Endothelial cell of umbilical vein (primary cell): ENCODE measurements around the gene UBE2E1. TPM values are rescaled to one million over a fixed set of nuclear protein-coding genes. Genes with fewer than 3 reads are reported as not detected.

ENCODE experiments used
- BruUV-seq: library from RNA; stranded (reverse); fragments of 400-500 nt; replicated peaks from 2 replicates; lab custom pipeline; 2021; lab: Mats Ljungman, UMichigan
- CTCF ChIA-PET: fragments of 300-600, 350-600 bp; sonication (Branson Sonifier 250); formaldehyde crosslinking; loops from one replicate; lab custom pipeline; 2021; ENCODE audit warnings: antibody characterized with exemption, inconsistent platforms; lab: Charles Lee
- POLR2A ChIA-PET: fragments of 300-600, 350-600 bp; sonication (Branson Sonifier 250); formaldehyde crosslinking; loops from one replicate; lab custom pipeline; 2021; ENCODE audit warnings: antibody characterized with exemption, inconsistent platforms; lab: Charles Lee
- DNase-seq: peaks from one replicate; pipeline ENCODE4 v3.0.0-alpha.2; 2011; ENCODE audit warnings: low read depth, low spot score
- FAIRE-seq: peaks from 2 replicates; lab custom pipeline; 2011; peaks lifted over from hg19 to GRCh38; lab: Jason Lieb, UNC
- H2AFZ ChIP-seq: 2 replicates; pipeline ENCODE4 v1.6.0; 2012; ENCODE audit warnings: low read depth, low read length, control low read depth, inconsistent platforms
- H3K27ac ChIP-seq: 2 replicates; pipeline ENCODE4 v1.5.1; 2011; ENCODE audit warnings: low read depth, mild to moderate bottlenecking, control low read depth, low read length, moderate library complexity; ENCODE audit not compliant: insufficient read depth
- H3K27me3 ChIP-seq, 2 experiments: 2 replicates each; pipeline versions ENCODE4 v1.6.0 to v1.6.1; 2011; ENCODE audit warnings: low read length in 2 of 2, mixed read lengths in 1 of 2; ENCODE audit not compliant: control insufficient read depth in 2 of 2, insufficient read depth in 2 of 2
- H3K36me3 ChIP-seq, 2 experiments: 2 replicates in 1 of 2; 3 replicates in 1 of 2; pipeline ENCODE4 v1.5.1; 2011; ENCODE audit warnings: low read length in 2 of 2, mild to moderate bottlenecking in 1 of 2, moderate library complexity in 1 of 2; ENCODE audit not compliant: control insufficient read depth in 2 of 2, insufficient read depth in 2 of 2; ENCODE audit errors: extremely low read depth in 1 of 2
- H3K4me1 ChIP-seq: 3 replicates; pipeline ENCODE4 v1.5.1; 2011; ENCODE audit warnings: mild to moderate bottlenecking, low read length; ENCODE audit not compliant: control insufficient read depth, insufficient read depth; ENCODE audit errors: extremely low read depth
- H3K4me2 ChIP-seq: 2 replicates; pipeline ENCODE4 v1.6.1; 2011; ENCODE audit warnings: low read length, control low read depth, mixed read lengths; ENCODE audit not compliant: insufficient read depth
- H3K4me3 ChIP-seq, 3 experiments: fragments of 200-600 bp in 1 of 3; sonication (generic), shearing (Covaris generic) in 1 of 3; replicated peaks in 1 of 3; 2 replicates each; pipeline ENCODE4 v1.5.1; 2011 to 2016; ENCODE audit warnings: control low read depth in 3 of 3, low read length in 3 of 3, mild to moderate bottlenecking in 2 of 3, inconsistent platforms in 1 of 3, low read depth in 1 of 3, moderate library complexity in 1 of 3; ENCODE audit not compliant: insufficient read depth in 1 of 3
- H3K79me2 ChIP-seq: 2 replicates; pipeline ENCODE4 v1.6.0; 2012; ENCODE audit warnings: low read length, inconsistent platforms; ENCODE audit not compliant: control insufficient read depth, insufficient read depth
- H3K9ac ChIP-seq: replicated peaks from 2 replicates; pipeline ENCODE3; 2011; ENCODE audit warnings: low read length, control low read depth; ENCODE audit not compliant: insufficient read depth; ENCODE audit errors: extremely low read depth
- H3K9me1 ChIP-seq: replicated peaks from 3 replicates; pipeline ENCODE4 v1.6.0; 2011; ENCODE audit warnings: mild to moderate bottlenecking, low read length; ENCODE audit not compliant: control insufficient read depth, insufficient read depth; ENCODE audit errors: extremely low read depth
- H3K9me3 ChIP-seq: replicated peaks from 2 replicates; pipeline ENCODE4 v1.5.1; 2012; ENCODE audit warnings: low read length, inconsistent platforms; ENCODE audit not compliant: control insufficient read depth, insufficient read depth
- H4K20me1 ChIP-seq: replicated peaks from 2 replicates; pipeline ENCODE3; 2011; ENCODE audit warnings: mild to moderate bottlenecking, low read length; ENCODE audit not compliant: control insufficient read depth, insufficient read depth; ENCODE audit errors: extremely low read depth
- EZH2 ChIP-seq: IDR thresholded peaks from 2 replicates; pipeline ENCODE4 v1.6.1; 2012; ENCODE audit warnings: borderline replicate concordance, low read depth, mild to moderate bottlenecking, moderate library complexity, low read length, inconsistent platforms; ENCODE audit not compliant: severe bottlenecking
- GATA2 ChIP-seq: IDR thresholded peaks from 2 replicates; pipeline ENCODE4 v1.7.0; 2011; ENCODE audit warnings: low read depth, mild to moderate bottlenecking, moderate library complexity, mixed read lengths, low read length; ENCODE audit not compliant: insufficient read length, insufficient read depth
- JUN ChIP-seq: IDR thresholded peaks from 2 replicates; pipeline ENCODE4 v1.6.1; 2011; ENCODE audit warnings: borderline replicate concordance, low read depth; ENCODE audit not compliant: insufficient read length, insufficient read depth
- MYC ChIP-seq: IDR thresholded peaks from one replicate; pipeline ENCODE4 v1.6.1; 2011; ENCODE audit warnings: mild to moderate bottlenecking, low read depth, low read length
- POLR2A ChIP-seq: IDR thresholded peaks from 2 replicates; pipeline ENCODE4 v1.6.1; 2012; ENCODE audit warnings: low read depth, mild to moderate bottlenecking, control low read depth, low read length
- POLR2AphosphoS5 ChIP-seq: IDR thresholded peaks from 2 replicates; pipeline ENCODE4 v1.6.1; 2012; ENCODE audit warnings: low read depth, mild to moderate bottlenecking, control low read depth, low read length, moderate library complexity; ENCODE audit not compliant: insufficient read depth
- dilution Hi-C: fragments of 300-500 bp; cut with MboI; formaldehyde crosslinking; loops from one replicate; pipeline ENCODE4 v1.15.0; 2019; ENCODE audit warnings: low sequenced_read_pairs; ENCODE audit not compliant: extremely low pct_ligation_motif_present
- intact Hi-C: fragments of 100-400 bp; cut with micrococcal nuclease; formaldehyde crosslinking; loops from one replicate; pipeline ENCODE4 v1.10.0; 2022
- polyA plus RNA-seq, 4 experiments: library from polyadenylated mRNA; depleted of rRNA in 3 of 4; stranded (reverse) in 3 of 4; unstranded in 1 of 4; fragments of >200 nt; gene quantifications; 2 replicates each; pipeline versions ENCODE4 v1.2.1 to v1.2.3, GENCODE V29; 2011 to 2012; ENCODE audit warnings: missing spikeins in 1 of 4
- total RNA-seq: library from RNA; stranded (reverse); gene quantifications from 2 replicates; pipeline ENCODE4 v1.2.3, GENCODE V29; 2021
- TF ChIP-seq, protein P1 (sequence below): IDR thresholded peaks from 2 replicates; pipeline ENCODE4 v1.6.1; 2011; ENCODE audit not compliant: insufficient read depth, insufficient read length
- TF ChIP-seq, protein P2 (sequence below), 2 donors: IDR thresholded peaks; 1 replicate in 1 of 2; 2 replicates in 1 of 2; pipeline ENCODE4 v1.5.1; 2011; ENCODE audit warnings: low read length in 2 of 2, mild to moderate bottlenecking in 2 of 2, moderate library complexity in 2 of 2, control low read depth in 1 of 2, inconsistent platforms in 1 of 2, low read depth in 1 of 2; ENCODE audit not compliant: insufficient read depth in 1 of 2; ENCODE audit errors: extremely low read depth in 1 of 2

UBE2E1 gene
- total and polyA plus RNA-seq, 2 donors (not counting 3 experiments of a cell fraction or from before 2014, with no cell fraction given), result 72.7 to 114 TPM

DNA sequence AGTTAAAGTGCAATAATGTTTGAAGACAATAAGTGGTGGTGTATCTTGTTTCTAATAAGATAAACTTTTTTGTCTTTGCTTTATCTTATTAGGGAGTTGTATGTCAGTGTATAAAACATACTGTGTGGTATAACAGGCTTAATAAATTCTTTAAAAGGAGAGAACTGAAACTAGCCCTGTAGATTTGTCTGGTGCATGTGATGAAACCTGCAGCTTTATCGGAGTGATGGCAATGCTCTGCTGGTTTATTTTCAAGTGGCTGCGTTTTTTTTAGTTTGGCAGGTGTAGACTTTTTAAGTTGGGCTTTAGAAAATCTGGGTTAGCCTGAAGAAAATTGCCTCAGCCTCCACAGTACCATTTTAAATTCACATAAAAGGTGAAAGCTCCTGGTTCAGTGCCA is 113.9 kb downstream of the UBE2E1 start:
- Histone ChIP-seq H3K4me1 (peaks cover 17% of the 10 kb centered on the region), H3K9ac (no peak overlapping the region), H3K27ac (no peak overlapping the region), H3K36me3 (peaks cover 9 to 11% of the 10 kb centered on the region in 2 experiments), H3K79me2 (peaks cover 23% of the 10 kb centered on the region), H3K4me2 (peak overlapping the region; percentile 34), H3K4me3 (no peak overlapping the region), H3K9me1 (no peaks in the 10 kb centered on the region), H4K20me1 (peaks cover 7% of the 10 kb centered on the region), H2AFZ (no peak overlapping the region), H3K27me3 (no peaks in the 10 kb centered on the region), H3K9me3 (no peaks in the 10 kb centered on the region)
- ChIA-PET POLR2A (no interaction called here), CTCF (no interaction called here)
- DNase-seq, result no peak
- dilution Hi-C loops, result no loop called here
- BruUV-seq, result no TSS peak
- TF ChIP-seq, protein P1, sequence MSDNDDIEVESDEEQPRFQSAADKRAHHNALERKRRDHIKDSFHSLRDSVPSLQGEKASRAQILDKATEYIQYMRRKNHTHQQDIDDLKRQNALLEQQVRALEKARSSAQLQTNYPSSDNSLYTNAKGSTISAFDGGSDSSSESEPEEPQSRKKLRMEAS, result no peak
- TF ChIP-seq POLR2AphosphoS5, result no peak
- no peak for TF ChIP-seq EZH2
- TF ChIP-seq POLR2A, result no peak
- TF ChIP-seq JUN, result no peak
- no peak for TF ChIP-seq GATA2
- TF ChIP-seq, protein P2, sequence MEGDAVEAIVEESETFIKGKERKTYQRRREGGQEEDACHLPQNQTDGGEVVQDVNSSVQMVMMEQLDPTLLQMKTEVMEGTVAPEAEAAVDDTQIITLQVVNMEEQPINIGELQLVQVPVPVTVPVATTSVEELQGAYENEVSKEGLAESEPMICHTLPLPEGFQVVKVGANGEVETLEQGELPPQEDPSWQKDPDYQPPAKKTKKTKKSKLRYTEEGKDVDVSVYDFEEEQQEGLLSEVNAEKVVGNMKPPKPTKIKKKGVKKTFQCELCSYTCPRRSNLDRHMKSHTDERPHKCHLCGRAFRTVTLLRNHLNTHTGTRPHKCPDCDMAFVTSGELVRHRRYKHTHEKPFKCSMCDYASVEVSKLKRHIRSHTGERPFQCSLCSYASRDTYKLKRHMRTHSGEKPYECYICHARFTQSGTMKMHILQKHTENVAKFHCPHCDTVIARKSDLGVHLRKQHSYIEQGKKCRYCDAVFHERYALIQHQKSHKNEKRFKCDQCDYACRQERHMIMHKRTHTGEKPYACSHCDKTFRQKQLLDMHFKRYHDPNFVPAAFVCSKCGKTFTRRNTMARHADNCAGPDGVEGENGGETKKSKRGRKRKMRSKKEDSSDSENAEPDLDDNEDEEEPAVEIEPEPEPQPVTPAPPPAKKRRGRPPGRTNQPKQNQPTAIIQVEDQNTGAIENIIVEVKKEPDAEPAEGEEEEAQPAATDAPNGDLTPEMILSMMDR (IDR thresholded peaks at IDR 0.05; ENCODE audit: extremely low read depth in 1 of 2, insufficient read depth in 1 of 2, low read depth in 1 of 2, low read length in 2 of 2), result no peak
- no peak for TF ChIP-seq MYC
- FAIRE-seq, result no peak
- intact Hi-C loops, result no loop called here
